Stimulated activated CD4-positive, alpha-beta T cell treated with anti-CD3 and anti-CD28 coated beads, Interleukin-12 subunit alpha, Interleukin-12 subunit beta, amount 100 ng/mL, for 4 hours (primary cell): ENCODE results near the gene YJU2.
A peak's percentile ranks its signal among the peaks of the same experiment; 100 is the strongest.
"Not testable (repeated sequence)": the region's sequence is repeated elsewhere in the genome, so short reads cannot be mapped to it uniquely, and the experiment has no call there.

ENCODE experiments used
- DNase-seq: peaks from one replicate; pipeline ENCODE4 v3.0.0-alpha.2; 2020

Gene YJU2

GRCh38 chr19:4246767-4247593 lies at the start of gene YJU2:
Gene YJU2, plus strand, starts transcription at chr19:4247080. Its CDS starts 67 bp downstream, at chr19:4247147.
- peak; percentile 97 for DNase-seq

- DNase-seq: no peak
These were observed 49.7 kb upstream of the YJU2 start for GRCh38 chr19:4197228-4197624.

GRCh38 chr19:4197625-4198466 lies 49.0 kb upstream of the YJU2 start:
- DNase-seq: no peak

- DNase-seq: no peak
These were observed 48.3 kb upstream of the YJU2 start for GRCh38 chr19:4198467-4199126.

- no peak for DNase-seq
These were observed 47.1 kb upstream of the YJU2 start for GRCh38 chr19:4199699-4200293.

- DNase-seq: no peak
These were observed 45.8 kb upstream of the YJU2 start for GRCh38 chr19:4200940-4201542.

- no peak for DNase-seq
These were observed 45.1 kb upstream of the YJU2 start for GRCh38 chr19:4201798-4202197.

- no peak for DNase-seq
These were observed 39.9 kb upstream of the YJU2 start for GRCh38 chr19:4206818-4207484.

- DNase-seq: no peak
These were observed 38.3 kb upstream of the YJU2 start for GRCh38 chr19:4208385-4209094.

GRCh38 chr19:4210166-4210731 lies 36.6 kb upstream of the YJU2 start:
- no peak for DNase-seq

GRCh38 chr19:4213116-4213515 lies 33.8 kb upstream of the YJU2 start:
- no peak for DNase-seq

- no peak for DNase-seq
These were observed 31.1 kb upstream of the YJU2 start for GRCh38 chr19:4215807-4216206.

GRCh38 chr19:4216846-4217245 lies 30.0 kb upstream of the YJU2 start:
- no peak for DNase-seq

GRCh38 chr19:4217429-4218264 lies 29.2 kb upstream of the YJU2 start:
- DNase-seq: no peak

GRCh38 chr19:4218523-4218922 lies 28.4 kb upstream of the YJU2 start:
- not testable (repeated sequence) for DNase-seq

- no peak for DNase-seq
These were observed 26.7 kb upstream of the YJU2 start for GRCh38 chr19:4220188-4220587.

GRCh38 chr19:4224470-4224869 lies 22.4 kb upstream of the YJU2 start:
- no peak for DNase-seq

GRCh38 chr19:4225885-4226284 lies 21.0 kb upstream of the YJU2 start:
- DNase-seq: no peak

- no peak for DNase-seq
These were observed 19.1 kb upstream of the YJU2 start for GRCh38 chr19:4227771-4228170.

GRCh38 chr19:4228765-4229178 lies 18.1 kb upstream of the YJU2 start:
- DNase-seq: no peak
